Glomerular endothelial cell (primary cell): ENCODE data around the gene URB1. TPM values are rescaled to one million over a fixed set of nuclear protein-coding genes. Genes with fewer than 3 reads are reported as not detected.
A peak's percentile ranks its signal among the peaks of the same experiment; 100 is the strongest.
"Not testable (repeated sequence)": the region's sequence is repeated elsewhere in the genome, so short reads cannot be mapped to it uniquely, and the experiment has no call there.

Experiments
- DNase-seq: peaks from one replicate; pipeline ENCODE4 v3.0.0-alpha.2; 2011; ENCODE audit warnings: low read depth, low spot score; ENCODE audit errors: extremely low read depth
- total RNA-seq: library from RNA; depleted of rRNA; stranded (reverse); fragments of >200 nt; gene quantifications from 2 replicates; pipeline ENCODE4 v1.2.3, GENCODE V29; 2015

URB1 gene
- total RNA-seq, 1 donor from 2014 or later: 20.2 TPM

- no peak for DNase-seq
Measured at GRCh38 chr21:32303385-32303784, 89.4 kb downstream of the URB1 start.

DNA sequence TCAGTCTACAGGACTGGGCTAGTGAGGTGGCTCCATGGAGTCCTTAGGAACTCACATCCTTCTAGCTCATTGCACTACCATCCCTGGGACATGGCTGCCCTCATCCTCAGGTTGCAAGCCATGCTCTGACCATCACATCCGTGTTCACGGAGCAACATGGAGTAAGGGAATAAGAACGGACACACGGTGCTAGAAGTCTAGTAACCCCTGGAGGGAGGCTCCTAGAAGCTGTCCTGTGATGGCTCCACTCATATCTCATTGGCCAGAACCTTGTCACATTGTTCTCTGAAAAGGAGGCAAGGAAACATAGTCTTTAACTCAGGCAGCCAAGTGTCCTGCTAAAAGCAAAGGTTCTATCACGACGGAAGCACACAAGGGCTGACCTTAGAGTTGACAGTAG is 90.3 kb downstream of the URB1 start:
- DNase-seq: no peak

DNA sequence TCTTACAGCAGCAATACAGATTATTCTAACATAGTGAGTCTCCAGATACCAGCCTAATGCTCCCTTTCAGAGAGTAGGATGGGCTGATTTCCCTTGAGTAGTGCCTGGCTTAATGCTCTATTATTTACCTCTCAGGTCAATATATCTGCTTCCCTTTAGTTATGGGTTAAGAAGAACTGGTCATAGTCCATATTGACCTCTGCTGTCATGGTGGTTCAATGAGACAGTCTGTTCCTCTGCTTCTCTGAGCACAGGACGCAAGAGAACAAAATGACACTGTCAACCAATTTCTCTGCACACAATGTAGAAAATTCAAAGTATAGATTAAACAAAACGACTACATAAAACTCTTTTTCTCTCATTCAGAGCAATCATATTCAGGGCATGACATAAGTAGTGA is 91.2 kb downstream of the URB1 start:
- no peak for DNase-seq

- no peak for DNase-seq
Measured at GRCh38 chr21:32300117-32300681, 92.6 kb downstream of the URB1 start.

- no peak for DNase-seq
Measured at GRCh38 chr21:32299695-32300094, 93.1 kb downstream of the URB1 start.

DNA sequence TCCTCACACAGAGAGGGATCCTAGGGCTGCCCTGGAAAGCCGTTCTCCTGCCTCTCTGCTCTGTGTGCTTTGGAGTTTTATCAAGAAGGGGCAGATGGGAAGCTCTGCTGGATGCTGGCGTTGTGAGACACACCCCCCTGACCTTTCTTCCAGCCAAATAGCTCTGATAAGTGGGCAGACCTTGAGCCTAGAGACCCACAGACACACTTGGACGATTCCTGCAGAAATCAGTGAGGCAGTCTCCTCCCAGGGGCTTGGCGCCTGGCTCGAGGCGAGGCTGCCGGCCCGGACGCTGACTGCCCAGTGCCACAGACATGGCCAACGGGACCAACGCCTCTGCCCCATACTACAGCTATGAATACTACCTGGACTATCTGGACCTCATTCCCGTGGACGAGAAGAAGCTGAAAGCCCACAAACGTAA is 94.1 kb downstream of the URB1 start, which contains the start of gene MRAP:
Gene MRAP (plus strand): TSS at position 198 of the 424 bp plus-strand sequence. CDS start 117 bp downstream, at position 315.
- DNase-seq: no peak

- no peak for DNase-seq
Measured at GRCh38 chr21:32298148-32298559, 94.7 kb downstream of the URB1 start.

DNA sequence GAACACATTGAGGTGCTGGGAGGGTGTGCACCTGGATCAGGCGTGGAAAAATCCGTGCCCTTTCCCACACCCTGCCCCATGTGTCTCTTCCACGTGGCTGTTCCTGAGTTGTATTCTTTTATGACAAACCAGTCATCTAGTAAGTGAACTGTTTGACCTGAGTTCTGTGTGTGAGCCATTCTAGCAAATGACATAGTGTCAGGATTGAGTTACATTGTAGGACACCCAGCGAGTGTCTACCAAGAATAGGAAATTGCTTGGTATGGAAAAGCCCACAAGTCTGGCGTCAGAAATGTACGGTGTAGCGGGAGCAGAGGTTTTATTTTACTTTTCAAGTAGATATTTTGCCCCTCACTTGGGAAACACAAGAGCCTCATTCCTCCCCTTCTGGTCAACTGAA is 95.4 kb downstream of the URB1 start:
- DNase-seq: no peak

- no peak for DNase-seq
Measured at GRCh38 chr21:32285476-32285875, 107.3 kb downstream of the URB1 start.

- DNase-seq: no peak
Measured at GRCh38 chr21:32282992-32283391, 109.8 kb downstream of the URB1 start.

GRCh38 chr21:32281531-32281930 is 111.3 kb downstream of the URB1 start:
- no peak for DNase-seq

DNA sequence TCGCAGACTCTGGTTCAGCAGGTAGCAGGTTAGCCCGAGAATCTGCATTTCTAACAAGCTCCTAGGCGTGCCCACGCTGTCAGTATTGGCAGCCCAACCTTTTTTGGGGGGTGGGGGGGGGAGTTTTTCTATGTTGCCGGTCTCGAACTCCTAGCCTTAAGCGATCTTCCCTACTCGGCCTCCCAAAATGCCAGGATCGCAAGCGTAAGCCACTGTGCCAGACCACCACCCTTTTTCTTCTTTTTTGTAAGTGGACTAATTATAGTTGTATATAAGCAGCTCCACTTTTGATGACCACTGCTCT is 113.5 kb downstream of the URB1 start:
- DNase-seq: no peak

DNA sequence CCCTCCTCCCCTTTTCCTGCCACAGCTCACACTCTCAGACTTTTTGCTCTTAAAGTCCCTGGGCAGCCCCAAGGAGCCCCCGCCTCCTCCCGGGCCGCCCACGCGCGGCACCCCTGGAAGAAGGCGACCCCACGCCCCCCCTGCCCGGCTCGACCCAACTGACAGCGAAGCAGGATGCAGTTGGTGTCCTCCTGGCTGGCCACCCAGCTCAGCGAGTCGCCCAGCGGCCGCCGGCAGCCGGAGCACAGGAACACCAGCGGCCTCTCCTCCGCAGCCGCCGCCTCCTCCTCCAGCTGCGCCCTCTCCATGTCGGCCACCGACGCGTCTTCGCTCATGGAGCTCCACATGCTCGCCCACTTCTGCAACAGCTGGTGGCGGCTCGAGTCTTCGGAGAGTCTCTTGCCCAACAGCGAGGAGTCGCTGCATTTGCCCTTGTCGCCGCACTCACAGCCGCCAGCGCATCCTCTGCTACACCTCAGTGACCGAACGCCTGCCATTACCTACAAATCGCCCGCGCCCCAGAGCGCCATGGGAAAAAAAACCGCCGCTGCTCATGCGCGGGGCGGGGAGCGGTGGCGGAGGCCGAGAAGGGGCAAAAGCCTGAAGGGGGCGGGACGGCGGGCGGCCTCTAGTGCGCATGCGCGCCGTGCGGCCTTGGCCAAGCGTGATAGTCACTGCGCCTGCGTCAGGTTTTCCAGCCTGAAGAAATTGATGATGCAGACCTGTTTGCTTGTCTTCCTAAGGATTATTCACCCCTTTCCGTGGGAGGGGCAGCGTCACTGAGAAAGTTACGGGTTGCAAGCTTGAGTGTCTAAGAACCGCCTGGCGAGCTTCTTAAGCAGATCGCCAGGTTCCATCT is 114.1 kb downstream of the URB1 start, which contains the start of gene MIS18A:
Gene MIS18A (minus strand): TSS at position 532 of the 859 bp plus-strand sequence. CDS start 35 bp downstream, at position 497.
- DNase-seq: peak; percentile 69

- DNase-seq: no peak
Measured at GRCh38 chr21:32278103-32278502, 114.7 kb downstream of the URB1 start.

DNA sequence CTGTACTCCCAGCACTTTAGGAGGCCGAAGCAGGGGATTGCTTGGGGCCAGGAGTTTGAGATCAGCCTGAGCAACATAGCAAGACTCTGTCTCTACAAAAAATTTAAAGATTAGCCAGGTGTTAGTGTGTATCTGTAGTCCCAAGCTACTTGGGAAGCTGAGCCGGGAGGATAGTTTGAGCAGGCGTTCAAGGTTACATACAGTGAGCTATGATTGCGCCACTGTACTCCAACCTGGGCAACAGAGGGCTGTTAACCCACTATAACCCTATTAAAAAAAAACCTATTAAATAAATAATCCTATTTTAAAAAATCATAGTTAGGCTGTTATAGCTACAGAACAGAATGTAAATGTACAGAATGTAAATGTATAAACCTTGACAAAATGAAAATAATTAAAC is 116.1 kb downstream of the URB1 start:
- DNase-seq: no peak

DNA sequence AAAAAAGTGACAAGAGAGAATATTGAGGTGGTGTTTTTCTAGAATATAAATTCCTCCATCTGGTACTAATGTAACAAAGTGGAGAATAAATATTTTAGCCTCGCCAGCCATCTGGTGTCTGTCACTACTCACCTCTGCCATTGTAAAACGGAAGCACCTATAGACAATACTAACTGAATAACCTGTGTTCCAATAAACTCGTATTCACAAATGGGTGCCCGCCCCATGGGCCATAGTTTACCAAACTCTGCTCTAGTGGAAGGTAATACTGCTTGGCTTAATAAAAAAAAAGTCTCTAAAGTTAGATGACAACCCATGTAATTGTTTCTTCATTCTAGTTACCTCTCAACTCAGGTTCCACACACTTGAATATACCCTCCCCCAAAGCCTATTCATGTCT is 122.1 kb downstream of the URB1 start:
- no peak for DNase-seq

DNA sequence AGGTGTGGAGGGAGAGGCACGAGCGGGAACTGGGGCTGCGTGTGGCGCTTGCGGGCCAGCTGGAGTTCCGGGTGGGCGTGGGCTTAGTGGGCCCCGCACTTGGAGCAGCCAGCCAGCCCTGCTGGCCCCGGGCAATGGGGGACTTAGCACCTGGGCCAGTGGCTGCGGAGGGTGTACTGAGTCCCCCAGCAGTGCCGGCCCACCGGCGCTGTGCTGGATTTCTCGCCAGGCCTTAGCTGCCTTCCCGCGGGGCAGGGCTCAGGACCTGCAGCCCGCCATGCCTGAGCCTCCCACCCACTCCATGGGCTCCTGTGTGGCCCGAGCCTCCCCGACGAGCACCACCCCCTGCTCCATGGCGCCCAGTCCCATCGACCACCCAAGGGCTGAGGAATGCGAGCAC is 127.5 kb downstream of the URB1 start:
- not testable (repeated sequence) for DNase-seq

DNA sequence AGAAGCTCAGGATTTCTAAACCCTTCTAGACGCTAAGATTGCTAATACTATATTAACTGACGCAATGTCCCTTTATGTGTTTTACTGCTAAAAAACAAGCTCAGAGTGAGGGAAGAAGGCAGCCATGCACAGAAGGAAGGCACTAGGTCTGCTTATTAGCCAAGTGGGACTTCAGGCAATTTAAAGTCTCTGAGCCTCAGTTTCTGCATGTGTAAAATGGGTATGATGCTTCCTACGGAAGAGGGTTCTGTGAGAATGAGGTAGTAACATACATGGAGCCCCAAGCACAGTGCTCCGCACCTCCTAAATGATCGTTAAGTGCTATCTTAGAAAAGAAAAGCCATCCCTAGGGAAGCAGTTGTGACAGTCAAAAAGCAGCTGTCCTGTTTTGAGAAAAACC is 130.9 kb downstream of the URB1 start:
- no peak for DNase-seq
